Calu3 (cell line): Measurements from ENCODE around the gene CPNE8. TPM values are rescaled to one million over a fixed set of nuclear protein-coding genes. Genes with fewer than 3 reads are reported as not detected.

Source experiments
- BruUV-seq: library from RNA; stranded (reverse); fragments of 400-500 nt; replicated peaks from 2 replicates; lab custom pipeline; 2021; lab: Mats Ljungman, UMichigan
- CTCF ChIA-PET: fragments of 300-600 bp; sonication (Branson Sonifier 250); formaldehyde crosslinking; loops from one replicate; lab custom pipeline; 2022; ENCODE audit warnings: antibody characterized with exemption; lab: Charles Lee
- DNase-seq: peaks from one replicate; pipeline ENCODE4 v3.0.0; 2022
- H3K27ac Mint-ChIP-seq: one replicate; pipeline ENCODE4 v1.8.0; 2022; ENCODE audit warnings: mixed read lengths; ENCODE audit not compliant: unreplicated experiment
- H3K27me3 Mint-ChIP-seq: one replicate; pipeline ENCODE4 v1.8.0; 2022; ENCODE audit warnings: mixed read lengths; ENCODE audit not compliant: unreplicated experiment
- H3K36me3 Mint-ChIP-seq: one replicate; pipeline ENCODE4 v1.8.0; 2022; ENCODE audit warnings: mild to moderate bottlenecking, moderate library complexity, mixed read lengths; ENCODE audit not compliant: insufficient read depth, unreplicated experiment
- H3K4me1 Mint-ChIP-seq: one replicate; pipeline ENCODE4 v1.8.0; 2022; ENCODE audit warnings: mild to moderate bottlenecking, low read depth, mixed read lengths; ENCODE audit not compliant: unreplicated experiment
- H3K4me3 Mint-ChIP-seq: one replicate; pipeline ENCODE4 v1.8.0; 2022; ENCODE audit warnings: mild to moderate bottlenecking, low read depth, moderate library complexity, mixed read lengths; ENCODE audit not compliant: unreplicated experiment
- H3K9me3 Mint-ChIP-seq: one replicate; pipeline ENCODE4 v1.8.0; 2022; ENCODE audit warnings: low read depth, mixed read lengths; ENCODE audit not compliant: unreplicated experiment
- intact Hi-C: fragments of 100-400 bp; cut with micrococcal nuclease; formaldehyde crosslinking; loops from one replicate; pipeline ENCODE4 v1.10.0; 2022; ENCODE audit not compliant: unreplicated experiment
- total RNA-seq: library from RNA; stranded (reverse); gene quantifications from 2 replicates; pipeline ENCODE4 v1.2.3, GENCODE V29; 2022
- TF ChIP-seq, protein P1 (sequence below): fragments of 200-600 bp; IDR thresholded peaks from one replicate; pipeline ENCODE4 v1.8.0; 2022; ENCODE audit warnings: antibody characterized with exemption; ENCODE audit not compliant: unreplicated experiment

The CPNE8 gene
- total RNA-seq, 1 experiment from 2014 or later, result 17.8 TPM

DNA sequence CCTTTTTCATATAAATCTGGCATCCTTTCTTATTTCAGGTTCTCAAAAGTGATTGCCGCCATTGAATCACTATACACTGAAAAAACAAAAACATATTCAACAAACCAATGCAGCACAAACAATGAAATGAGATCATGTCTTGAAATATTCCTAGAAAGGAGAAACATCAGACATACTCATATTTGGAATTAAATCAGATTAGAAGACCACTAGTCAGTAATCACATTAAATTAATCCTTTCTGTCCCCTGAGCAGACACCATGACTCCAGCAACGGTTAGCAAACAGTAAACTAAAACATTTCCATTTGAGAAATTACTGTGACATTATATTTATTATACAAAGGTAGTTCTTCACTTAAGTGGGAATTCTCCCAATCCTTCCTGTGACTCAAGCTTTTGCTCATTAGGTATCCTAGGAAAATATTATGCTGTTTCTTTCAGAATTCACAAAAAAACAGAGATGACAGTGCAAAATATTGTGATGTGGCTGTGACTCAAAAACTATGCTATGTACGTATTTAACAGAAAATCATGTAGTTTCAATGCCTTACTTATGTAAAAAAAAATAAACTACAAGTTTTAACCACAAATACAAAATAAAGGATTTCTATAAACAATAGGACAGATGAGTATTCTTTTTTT lies 29.7 kb downstream of the CPNE8 start:
- DNase-seq, result no peak
- Mint-ChIP-seq H3K36me3 (peaks cover 1% of the 10 kb centered on the region), H3K4me3 (no peak overlapping the region), H3K27me3 (no peaks in the 10 kb centered on the region), H3K27ac (no peak overlapping the region), H3K9me3 (no peaks in the 10 kb centered on the region), H3K4me1 (no peaks in the 10 kb centered on the region)
- no TSS peak for BruUV-seq
- intact Hi-C loops, result no loop called here
- TF ChIP-seq, protein P1, sequence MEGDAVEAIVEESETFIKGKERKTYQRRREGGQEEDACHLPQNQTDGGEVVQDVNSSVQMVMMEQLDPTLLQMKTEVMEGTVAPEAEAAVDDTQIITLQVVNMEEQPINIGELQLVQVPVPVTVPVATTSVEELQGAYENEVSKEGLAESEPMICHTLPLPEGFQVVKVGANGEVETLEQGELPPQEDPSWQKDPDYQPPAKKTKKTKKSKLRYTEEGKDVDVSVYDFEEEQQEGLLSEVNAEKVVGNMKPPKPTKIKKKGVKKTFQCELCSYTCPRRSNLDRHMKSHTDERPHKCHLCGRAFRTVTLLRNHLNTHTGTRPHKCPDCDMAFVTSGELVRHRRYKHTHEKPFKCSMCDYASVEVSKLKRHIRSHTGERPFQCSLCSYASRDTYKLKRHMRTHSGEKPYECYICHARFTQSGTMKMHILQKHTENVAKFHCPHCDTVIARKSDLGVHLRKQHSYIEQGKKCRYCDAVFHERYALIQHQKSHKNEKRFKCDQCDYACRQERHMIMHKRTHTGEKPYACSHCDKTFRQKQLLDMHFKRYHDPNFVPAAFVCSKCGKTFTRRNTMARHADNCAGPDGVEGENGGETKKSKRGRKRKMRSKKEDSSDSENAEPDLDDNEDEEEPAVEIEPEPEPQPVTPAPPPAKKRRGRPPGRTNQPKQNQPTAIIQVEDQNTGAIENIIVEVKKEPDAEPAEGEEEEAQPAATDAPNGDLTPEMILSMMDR, result no peak
- CTCF ChIA-PET, result no interaction called here

- Mint-ChIP-seq H3K9me3 (no peaks in the 10 kb centered on the region), H3K27me3 (no peaks in the 10 kb centered on the region), H3K36me3 (no peaks in the 10 kb centered on the region), H3K4me3 (no peak overlapping the region), H3K27ac (no peak overlapping the region), H3K4me1 (no peaks in the 10 kb centered on the region)
- TF ChIP-seq, protein P1, result no peak
- no peak for DNase-seq
- intact Hi-C loops, result no loop called here
- CTCF ChIA-PET, result no interaction called here
- no TSS peak for BruUV-seq
Measured at GRCh38 chr12:38872561-38872960, 32.8 kb downstream of the CPNE8 start.

GRCh38 chr12:38872156-38872555 lies 33.2 kb downstream of the CPNE8 start:
- DNase-seq, result no peak
- TF ChIP-seq, protein P1, result no peak
- Mint-ChIP-seq H3K4me3 (no peak overlapping the region), H3K9me3 (no peaks in the 10 kb centered on the region), H3K27ac (no peak overlapping the region), H3K36me3 (no peaks in the 10 kb centered on the region), H3K27me3 (no peaks in the 10 kb centered on the region), H3K4me1 (no peaks in the 10 kb centered on the region)
- intact Hi-C loops, result no loop called here
- CTCF ChIA-PET, result no interaction called here
- BruUV-seq, result no TSS peak

GRCh38 chr12:38869036-38869435 lies 36.4 kb downstream of the CPNE8 start:
- intact Hi-C loops, result no loop called here
- Mint-ChIP-seq H3K27ac (no peak overlapping the region), H3K9me3 (no peaks in the 10 kb centered on the region), H3K4me1 (no peaks in the 10 kb centered on the region), H3K27me3 (no peaks in the 10 kb centered on the region), H3K36me3 (no peaks in the 10 kb centered on the region), H3K4me3 (no peak overlapping the region)
- no peak for DNase-seq
- BruUV-seq, result no TSS peak
- CTCF ChIA-PET, result no interaction called here
- TF ChIP-seq, protein P1, result no peak
